WTC11 (cell line): ENCODE measurements around the gene LAD1. TPM values are rescaled to one million over a fixed set of nuclear protein-coding genes. Genes with fewer than 3 reads are reported as not detected.

Experiments
- ATAC-seq: fragments of 200-7000 bp; cut with Tn5 transposase; 2 replicates; pipeline ENCODE4 v1.10.0; 2021; ENCODE audit warnings: mild to moderate bottlenecking, moderate library complexity
- CTCF ChIA-PET: fragments of 300-600 bp; sonication (Branson Sonifier 250); formaldehyde crosslinking; loops from one replicate; lab custom pipeline; 2021; ENCODE audit warnings: antibody characterized with exemption; lab: Charles Lee
- POLR2A ChIA-PET: fragments of 350-600 bp; sonication (Branson Sonifier 250); formaldehyde crosslinking; loops from one replicate; lab custom pipeline; 2021; ENCODE audit warnings: antibody characterized with exemption; lab: Charles Lee
- DNase-seq: peaks from one replicate; pipeline ENCODE4 v3.0.0; 2021; ENCODE audit warnings: low spot score
- H3K27ac Mint-ChIP-seq: 2 replicates; pipeline ENCODE4 v1.8.0; 2021; ENCODE audit warnings: mixed read lengths
- H3K27me3 Mint-ChIP-seq: 2 replicates; pipeline ENCODE4 v1.8.0; 2021; ENCODE audit warnings: low read depth, mild to moderate bottlenecking, moderate library complexity, mixed read lengths
- H3K36me3 Mint-ChIP-seq: 2 replicates; pipeline ENCODE4 v1.8.0; 2021; ENCODE audit warnings: mixed read lengths
- H3K4me1 Mint-ChIP-seq: 2 replicates; pipeline ENCODE4 v1.8.0; 2022; ENCODE audit warnings: mixed read lengths
- H3K4me3 Mint-ChIP-seq: 2 replicates; pipeline ENCODE4 v1.8.0; 2021; ENCODE audit warnings: mild to moderate bottlenecking, moderate library complexity, mixed read lengths
- H3K9me3 Mint-ChIP-seq: 2 replicates; pipeline ENCODE4 v1.8.0; 2021; ENCODE audit warnings: mixed read lengths
- AFF4 ChIP-seq: sonication (generic); formaldehyde crosslinking; IDR thresholded peaks from 2 replicates; pipeline ENCODE4 v1.8.1; 2023; ENCODE audit warnings: mild to moderate bottlenecking, missing genetic modification reagents, borderline replicate concordance
- ATF1 ChIP-seq: sonication (generic); formaldehyde crosslinking; IDR thresholded peaks from 2 replicates; pipeline ENCODE4 v1.8.1; 2023; ENCODE audit warnings: mild to moderate bottlenecking, moderate library complexity, missing genetic modification reagents
- GABPB1 ChIP-seq: sonication (generic); formaldehyde crosslinking; IDR thresholded peaks from 2 replicates; pipeline ENCODE4 v1.8.1; 2023; ENCODE audit warnings: mild to moderate bottlenecking, missing genetic modification reagents
- GTF2I ChIP-seq: fragments of 250-450 bp; sonication (Bioruptor Pico); conservative IDR thresholded peaks from 2 replicates; pipeline ENCODE4 v1.4.0; 2021; ENCODE audit warnings: mild to moderate bottlenecking
- HMGA2 ChIP-seq: fragments of 250-450 bp; sonication (Bioruptor Pico); IDR thresholded peaks from 2 replicates; pipeline ENCODE4 v1.4.0; 2021; ENCODE audit warnings: mild to moderate bottlenecking, moderate library complexity
- IRF1 ChIP-seq: sonication (generic); formaldehyde crosslinking; IDR thresholded peaks from 2 replicates; pipeline ENCODE4 v1.8.0; 2023; ENCODE audit warnings: missing genetic modification reagents
- IRF2 ChIP-seq: sonication (generic); formaldehyde crosslinking; IDR thresholded peaks from 2 replicates; pipeline ENCODE4 v1.8.0; 2022; ENCODE audit warnings: low read depth, missing genetic modification reagents, borderline replicate concordance
- MYBL2 ChIP-seq: sonication (generic); formaldehyde crosslinking; IDR thresholded peaks from 2 replicates; pipeline ENCODE4 v1.8.1; 2023; ENCODE audit warnings: mild to moderate bottlenecking, moderate library complexity, missing genetic modification reagents
- SOX15 ChIP-seq: fragments of 250-450 bp; sonication (Bioruptor Pico); IDR thresholded peaks from 2 replicates; pipeline ENCODE4 v1.9.0; 2021; ENCODE audit warnings: mild to moderate bottlenecking
- SP1 ChIP-seq: sonication (generic); formaldehyde crosslinking; conservative IDR thresholded peaks from 2 replicates; pipeline ENCODE4 v1.8.1; 2022; ENCODE audit warnings: missing genetic modification reagents
- TP53 ChIP-seq: sonication (generic); formaldehyde crosslinking; IDR thresholded peaks from 2 replicates; pipeline ENCODE4 v1.8.1; 2023; ENCODE audit warnings: mild to moderate bottlenecking, missing genetic modification reagents
- ZBTB21 ChIP-seq: sonication (generic); formaldehyde crosslinking; IDR thresholded peaks from 2 replicates; pipeline ENCODE4 v1.8.1; 2023; ENCODE audit warnings: mild to moderate bottlenecking, missing genetic modification reagents, borderline replicate concordance
- ZNF138 ChIP-seq: sonication (generic); formaldehyde crosslinking; conservative IDR thresholded peaks from 2 replicates; pipeline ENCODE4 v1.8.1; 2022; ENCODE audit warnings: mild to moderate bottlenecking, moderate library complexity, missing genetic modification reagents
- ZNF263 ChIP-seq: sonication (generic); formaldehyde crosslinking; IDR thresholded peaks from 2 replicates; pipeline ENCODE4 v1.8.1; 2022; ENCODE audit warnings: low read depth, mild to moderate bottlenecking, moderate library complexity, missing genetic modification reagents
- ZNF317 ChIP-seq: sonication (generic); formaldehyde crosslinking; IDR thresholded peaks from 2 replicates; pipeline ENCODE4 v1.8.1; 2023; ENCODE audit warnings: low read depth, mild to moderate bottlenecking, moderate library complexity, missing genetic modification reagents, borderline replicate concordance
- total RNA-seq: library from RNA; stranded (reverse); gene quantifications from 3 replicates; pipeline ENCODE4 v1.2.3, GENCODE V29; 2021
- TF ChIP-seq, protein P1 (sequence below): sonication (generic); formaldehyde crosslinking; IDR thresholded peaks from 2 replicates; pipeline ENCODE4 v1.8.0; 2023; ENCODE audit warnings: mild to moderate bottlenecking, missing genetic modification reagents
- TF ChIP-seq, protein P2 (sequence below): fragments of 200-600 bp; IDR thresholded peaks from 2 replicates; pipeline ENCODE4 v1.8.0; 2022; ENCODE audit warnings: antibody characterized with exemption
- TF ChIP-seq, protein P3 (sequence below): fragments of 250-450 bp; sonication (Bioruptor Pico); IDR thresholded peaks from 2 replicates; pipeline ENCODE4 v1.9.0; 2021; ENCODE audit warnings: mild to moderate bottlenecking
- TF ChIP-seq, protein P4 (sequence below): sonication (generic); formaldehyde crosslinking; IDR thresholded peaks from 2 replicates; pipeline ENCODE4 v1.8.1; 2022; ENCODE audit warnings: mild to moderate bottlenecking, missing genetic modification reagents, moderate library complexity, borderline replicate concordance
- TF ChIP-seq, protein P5 (sequence below): fragments of 250-450 bp; sonication (Bioruptor Pico); IDR thresholded peaks from 2 replicates; pipeline ENCODE4 v1.9.0; 2021; ENCODE audit warnings: mild to moderate bottlenecking
- TF ChIP-seq, protein P6 (sequence below): fragments of 250-450 bp; sonication (Bioruptor Pico); IDR thresholded peaks from 2 replicates; pipeline ENCODE4 v2.1.2; 2022; ENCODE audit warnings: mild to moderate bottlenecking, moderate library complexity

LAD1 gene
- total RNA-seq, 1 experiment from 2014 or later: 14.9 TPM

DNA sequence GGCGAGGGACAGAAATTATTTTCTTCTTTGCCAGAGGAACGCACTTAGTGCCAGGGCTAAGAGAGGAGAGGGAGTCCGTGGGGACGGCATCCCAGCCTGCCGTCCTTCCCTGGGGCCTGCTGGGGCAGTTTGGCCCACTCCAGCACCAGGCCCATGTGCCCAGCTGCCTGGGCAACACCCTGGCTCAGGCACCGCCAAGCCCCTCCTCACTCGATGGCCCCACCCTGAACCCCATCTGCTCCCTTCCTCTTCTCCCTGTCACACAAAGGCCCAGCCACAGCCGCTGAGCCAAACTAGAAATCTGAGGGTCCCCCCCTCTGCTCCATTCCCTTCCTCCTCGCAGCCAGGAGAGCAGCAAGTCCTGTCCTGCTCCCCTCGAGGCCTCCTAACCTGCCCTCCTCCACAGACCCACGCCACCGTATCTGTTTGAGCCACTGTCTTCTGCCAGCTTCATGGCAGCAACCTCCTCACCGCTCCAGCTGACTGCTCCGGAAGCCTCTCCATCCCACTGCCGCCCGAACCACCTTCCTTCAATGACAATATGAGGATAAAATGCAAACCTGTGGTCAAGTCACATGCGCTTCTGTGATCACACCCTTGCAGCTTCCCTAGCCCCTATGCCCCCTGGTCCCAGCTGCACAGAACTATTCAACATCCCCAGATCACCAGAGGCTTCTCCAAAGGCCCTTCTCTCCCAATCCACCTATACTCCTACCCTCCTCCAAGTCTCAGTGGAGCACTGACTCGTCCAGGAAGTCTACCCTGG, 30.8 kb upstream of the LAD1 start (continued):
- TF ChIP-seq, protein P1, sequence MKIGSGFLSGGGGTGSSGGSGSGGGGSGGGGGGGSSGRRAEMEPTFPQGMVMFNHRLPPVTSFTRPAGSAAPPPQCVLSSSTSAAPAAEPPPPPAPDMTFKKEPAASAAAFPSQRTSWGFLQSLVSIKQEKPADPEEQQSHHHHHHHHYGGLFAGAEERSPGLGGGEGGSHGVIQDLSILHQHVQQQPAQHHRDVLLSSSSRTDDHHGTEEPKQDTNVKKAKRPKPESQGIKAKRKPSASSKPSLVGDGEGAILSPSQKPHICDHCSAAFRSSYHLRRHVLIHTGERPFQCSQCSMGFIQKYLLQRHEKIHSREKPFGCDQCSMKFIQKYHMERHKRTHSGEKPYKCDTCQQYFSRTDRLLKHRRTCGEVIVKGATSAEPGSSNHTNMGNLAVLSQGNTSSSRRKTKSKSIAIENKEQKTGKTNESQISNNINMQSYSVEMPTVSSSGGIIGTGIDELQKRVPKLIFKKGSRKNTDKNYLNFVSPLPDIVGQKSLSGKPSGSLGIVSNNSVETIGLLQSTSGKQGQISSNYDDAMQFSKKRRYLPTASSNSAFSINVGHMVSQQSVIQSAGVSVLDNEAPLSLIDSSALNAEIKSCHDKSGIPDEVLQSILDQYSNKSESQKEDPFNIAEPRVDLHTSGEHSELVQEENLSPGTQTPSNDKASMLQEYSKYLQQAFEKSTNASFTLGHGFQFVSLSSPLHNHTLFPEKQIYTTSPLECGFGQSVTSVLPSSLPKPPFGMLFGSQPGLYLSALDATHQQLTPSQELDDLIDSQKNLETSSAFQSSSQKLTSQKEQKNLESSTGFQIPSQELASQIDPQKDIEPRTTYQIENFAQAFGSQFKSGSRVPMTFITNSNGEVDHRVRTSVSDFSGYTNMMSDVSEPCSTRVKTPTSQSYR (CRISPR knock-in tag): no peak
- TF ChIP-seq ZNF138 (CRISPR knock-in tag) (no peak), MYBL2 (CRISPR knock-in tag) (no peak), SOX15 (no peak), GTF2I (CRISPR knock-in tag) (no peak), GABPB1 (CRISPR knock-in tag) (no peak), AFF4 (CRISPR knock-in tag) (no peak)
- TF ChIP-seq, protein P2, sequence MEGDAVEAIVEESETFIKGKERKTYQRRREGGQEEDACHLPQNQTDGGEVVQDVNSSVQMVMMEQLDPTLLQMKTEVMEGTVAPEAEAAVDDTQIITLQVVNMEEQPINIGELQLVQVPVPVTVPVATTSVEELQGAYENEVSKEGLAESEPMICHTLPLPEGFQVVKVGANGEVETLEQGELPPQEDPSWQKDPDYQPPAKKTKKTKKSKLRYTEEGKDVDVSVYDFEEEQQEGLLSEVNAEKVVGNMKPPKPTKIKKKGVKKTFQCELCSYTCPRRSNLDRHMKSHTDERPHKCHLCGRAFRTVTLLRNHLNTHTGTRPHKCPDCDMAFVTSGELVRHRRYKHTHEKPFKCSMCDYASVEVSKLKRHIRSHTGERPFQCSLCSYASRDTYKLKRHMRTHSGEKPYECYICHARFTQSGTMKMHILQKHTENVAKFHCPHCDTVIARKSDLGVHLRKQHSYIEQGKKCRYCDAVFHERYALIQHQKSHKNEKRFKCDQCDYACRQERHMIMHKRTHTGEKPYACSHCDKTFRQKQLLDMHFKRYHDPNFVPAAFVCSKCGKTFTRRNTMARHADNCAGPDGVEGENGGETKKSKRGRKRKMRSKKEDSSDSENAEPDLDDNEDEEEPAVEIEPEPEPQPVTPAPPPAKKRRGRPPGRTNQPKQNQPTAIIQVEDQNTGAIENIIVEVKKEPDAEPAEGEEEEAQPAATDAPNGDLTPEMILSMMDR: no peak

DNA sequence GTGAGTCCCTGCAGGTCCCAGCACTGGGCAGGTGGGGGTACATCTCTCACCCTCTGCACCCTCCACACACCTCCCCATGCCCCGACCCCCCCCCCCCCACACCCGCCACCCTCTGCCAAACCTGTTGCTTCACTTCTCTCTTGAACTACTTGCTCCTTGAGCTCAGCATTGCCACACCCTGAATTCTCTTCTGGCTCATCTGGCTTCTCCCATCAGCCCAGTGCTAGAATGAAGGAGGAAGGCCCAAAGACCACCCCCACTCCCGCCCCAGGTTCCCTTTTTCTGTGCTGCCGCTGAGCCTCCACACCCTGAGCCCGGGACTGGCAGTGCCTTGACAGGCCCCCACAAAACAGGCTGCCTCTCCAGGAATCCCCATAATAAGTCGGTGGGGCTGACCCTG, 28.8 kb upstream of the LAD1 start:
- no peaks in the 10 kb centered on the region for H3K4me1 Mint-ChIP-seq
- DNase-seq: no peak
- ATAC-seq: no peak
- no peak overlapping the region for H3K27ac Mint-ChIP-seq
- H3K9me3 Mint-ChIP-seq: peaks cover 4% of the 10 kb centered on the region
- CTCF ChIA-PET: no interaction called here
- POLR2A ChIA-PET: interaction anchor here (0.5 kb wide), 1 partner anchor 25 kb away, joined by 3 read pairs; no protein-coding TSS in a partner anchor
- no peak overlapping the region for H3K4me3 Mint-ChIP-seq
- no peaks in the 10 kb centered on the region for H3K36me3 Mint-ChIP-seq
- no peaks in the 10 kb centered on the region for H3K27me3 Mint-ChIP-seq
- TF ChIP-seq ATF1 (CRISPR knock-in tag) (no peak), SP1 (CRISPR knock-in tag) (no peak), HMGA2 (no peak), IRF1 (CRISPR knock-in tag) (no peak), ZNF317 (CRISPR knock-in tag) (no peak), ZNF263 (no peak), TP53 (CRISPR knock-in tag) (no peak), IRF2 (CRISPR knock-in tag) (no peak), ZBTB21 (CRISPR knock-in tag) (no peak)
- TF ChIP-seq, protein P3, sequence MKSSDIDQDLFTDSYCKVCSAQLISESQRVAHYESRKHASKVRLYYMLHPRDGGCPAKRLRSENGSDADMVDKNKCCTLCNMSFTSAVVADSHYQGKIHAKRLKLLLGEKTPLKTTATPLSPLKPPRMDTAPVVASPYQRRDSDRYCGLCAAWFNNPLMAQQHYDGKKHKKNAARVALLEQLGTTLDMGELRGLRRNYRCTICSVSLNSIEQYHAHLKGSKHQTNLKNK: no peak
- TF ChIP-seq, protein P4, sequence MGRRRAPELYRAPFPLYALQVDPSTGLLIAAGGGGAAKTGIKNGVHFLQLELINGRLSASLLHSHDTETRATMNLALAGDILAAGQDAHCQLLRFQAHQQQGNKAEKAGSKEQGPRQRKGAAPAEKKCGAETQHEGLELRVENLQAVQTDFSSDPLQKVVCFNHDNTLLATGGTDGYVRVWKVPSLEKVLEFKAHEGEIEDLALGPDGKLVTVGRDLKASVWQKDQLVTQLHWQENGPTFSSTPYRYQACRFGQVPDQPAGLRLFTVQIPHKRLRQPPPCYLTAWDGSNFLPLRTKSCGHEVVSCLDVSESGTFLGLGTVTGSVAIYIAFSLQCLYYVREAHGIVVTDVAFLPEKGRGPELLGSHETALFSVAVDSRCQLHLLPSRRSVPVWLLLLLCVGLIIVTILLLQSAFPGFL (CRISPR knock-in tag): no peak
- TF ChIP-seq, protein P5, sequence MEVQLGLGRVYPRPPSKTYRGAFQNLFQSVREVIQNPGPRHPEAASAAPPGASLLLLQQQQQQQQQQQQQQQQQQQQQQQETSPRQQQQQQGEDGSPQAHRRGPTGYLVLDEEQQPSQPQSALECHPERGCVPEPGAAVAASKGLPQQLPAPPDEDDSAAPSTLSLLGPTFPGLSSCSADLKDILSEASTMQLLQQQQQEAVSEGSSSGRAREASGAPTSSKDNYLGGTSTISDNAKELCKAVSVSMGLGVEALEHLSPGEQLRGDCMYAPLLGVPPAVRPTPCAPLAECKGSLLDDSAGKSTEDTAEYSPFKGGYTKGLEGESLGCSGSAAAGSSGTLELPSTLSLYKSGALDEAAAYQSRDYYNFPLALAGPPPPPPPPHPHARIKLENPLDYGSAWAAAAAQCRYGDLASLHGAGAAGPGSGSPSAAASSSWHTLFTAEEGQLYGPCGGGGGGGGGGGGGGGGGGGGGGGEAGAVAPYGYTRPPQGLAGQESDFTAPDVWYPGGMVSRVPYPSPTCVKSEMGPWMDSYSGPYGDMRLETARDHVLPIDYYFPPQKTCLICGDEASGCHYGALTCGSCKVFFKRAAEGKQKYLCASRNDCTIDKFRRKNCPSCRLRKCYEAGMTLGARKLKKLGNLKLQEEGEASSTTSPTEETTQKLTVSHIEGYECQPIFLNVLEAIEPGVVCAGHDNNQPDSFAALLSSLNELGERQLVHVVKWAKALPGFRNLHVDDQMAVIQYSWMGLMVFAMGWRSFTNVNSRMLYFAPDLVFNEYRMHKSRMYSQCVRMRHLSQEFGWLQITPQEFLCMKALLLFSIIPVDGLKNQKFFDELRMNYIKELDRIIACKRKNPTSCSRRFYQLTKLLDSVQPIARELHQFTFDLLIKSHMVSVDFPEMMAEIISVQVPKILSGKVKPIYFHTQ: no peak
- TF ChIP-seq, protein P6, sequence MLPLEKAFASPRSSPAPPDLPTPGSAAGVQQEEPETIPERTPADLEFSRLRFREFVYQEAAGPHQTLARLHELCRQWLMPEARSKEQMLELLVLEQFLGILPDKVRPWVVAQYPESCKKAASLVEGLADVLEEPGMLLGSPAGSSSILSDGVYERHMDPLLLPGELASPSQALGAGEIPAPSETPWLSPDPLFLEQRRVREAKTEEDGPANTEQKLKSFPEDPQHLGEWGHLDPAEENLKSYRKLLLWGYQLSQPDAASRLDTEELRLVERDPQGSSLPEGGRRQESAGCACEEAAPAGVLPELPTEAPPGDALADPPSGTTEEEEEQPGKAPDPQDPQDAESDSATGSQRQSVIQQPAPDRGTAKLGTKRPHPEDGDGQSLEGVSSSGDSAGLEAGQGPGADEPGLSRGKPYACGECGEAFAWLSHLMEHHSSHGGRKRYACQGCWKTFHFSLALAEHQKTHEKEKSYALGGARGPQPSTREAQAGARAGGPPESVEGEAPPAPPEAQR (CRISPR knock-in tag): no peak
